OCI-LY1 (cell line): Measurements from ENCODE around the gene USP47.
A peak's percentile ranks its signal among the peaks of the same experiment; 100 is the strongest.

Source experiments
- H2AFZ ChIP-seq: fragments of 200-600 bp; sonication (generic), shearing (Covaris generic); 2 replicates; pipeline ENCODE4 v1.6.0; 2014; ENCODE audit warnings: antibody characterized with exemption, mild to moderate bottlenecking, low read length
- H3F3A ChIP-seq: fragments of 200-600 bp; sonication (generic), shearing (Covaris generic); 2 replicates; pipeline ENCODE4 v1.6.0; 2014; ENCODE audit warnings: mild to moderate bottlenecking, antibody characterized with exemption, low read length, moderate library complexity; ENCODE audit not compliant: insufficient read depth
- H3K27ac ChIP-seq: fragments of 200-600 bp; sonication (generic); 2 replicates; pipeline ENCODE4 v1.5.1; 2014; ENCODE audit warnings: low read length, mixed run types, mild to moderate bottlenecking, low read depth; ENCODE audit not compliant: poor library complexity, severe bottlenecking
- H3K27me3 ChIP-seq: fragments of 200-600 bp; sonication (generic); 2 replicates; pipeline ENCODE4 v1.6.0; 2014; ENCODE audit warnings: antibody characterized with exemption, mild to moderate bottlenecking, low read length, moderate library complexity; ENCODE audit not compliant: insufficient read depth
- H3K36me3 ChIP-seq: fragments of 200-600 bp; sonication (generic); 2 replicates; pipeline ENCODE4 v1.6.1; 2014; ENCODE audit warnings: mild to moderate bottlenecking, antibody characterized with exemption, low read length, moderate library complexity, mixed read lengths; ENCODE audit not compliant: insufficient read depth
- H3K4me1 ChIP-seq: fragments of 200-600 bp; sonication (generic); 2 replicates; pipeline ENCODE4 v1.5.1; 2014; ENCODE audit warnings: mild to moderate bottlenecking, low read length, moderate library complexity; ENCODE audit not compliant: insufficient read depth, severe bottlenecking
- H3K4me2 ChIP-seq: fragments of 200-600 bp; sonication (generic), shearing (Covaris generic); 2 replicates; pipeline ENCODE4 v1.6.1; 2014; ENCODE audit warnings: low read length
- H3K4me3 ChIP-seq: fragments of 200-600 bp; sonication (generic); 2 replicates; pipeline ENCODE4 v1.5.1; 2014; ENCODE audit warnings: low read length, low read depth, mild to moderate bottlenecking, mixed read lengths; ENCODE audit not compliant: poor library complexity, severe bottlenecking
- H3K79me2 ChIP-seq: fragments of 200-600 bp; shearing (Covaris generic); 2 replicates; pipeline ENCODE4 v1.6.1; 2016; ENCODE audit warnings: mixed run types, low read length, mixed read lengths; ENCODE audit not compliant: insufficient read depth
- H3K9ac ChIP-seq: fragments of 200-600 bp; sonication (generic), shearing (Covaris generic); 2 replicates; pipeline ENCODE4 v1.6.1; 2014; ENCODE audit warnings: mild to moderate bottlenecking, low read length, mixed read lengths
- H3K9me2 ChIP-seq: fragments of 200-600 bp; sonication (generic), shearing (Covaris generic); 2 replicates; pipeline ENCODE4 v1.6.1; 2014; ENCODE audit warnings: low read depth, mild to moderate bottlenecking, low read length, mixed read lengths
- H3K9me3 ChIP-seq: fragments of 200-600 bp; shearing (Covaris generic); 2 replicates; pipeline ENCODE4 v1.6.1; 2014; ENCODE audit warnings: low read length, mixed read lengths
- H4K20me1 ChIP-seq: fragments of 200-600 bp; sonication (generic), shearing (Covaris generic); 2 replicates; pipeline ENCODE4 v1.6.0; 2016; ENCODE audit warnings: mild to moderate bottlenecking, low read length; ENCODE audit not compliant: insufficient read depth
- EZH2 ChIP-seq: fragments of 200-600 bp; sonication (generic), shearing (Covaris generic); IDR thresholded peaks from 2 replicates; pipeline ENCODE4 v1.8.0; 2017; ENCODE audit warnings: borderline replicate concordance, mixed run types, mild to moderate bottlenecking, antibody characterized with exemption, low read length, moderate library complexity, mixed read lengths
- TF ChIP-seq, protein P1 (sequence below): fragments of 200-600 bp; sonication (generic), shearing (Covaris generic); IDR thresholded peaks from 2 replicates; pipeline ENCODE4 v1.5.1; 2017; ENCODE audit warnings: mild to moderate bottlenecking, antibody characterized with exemption, low read length, moderate library complexity, mixed read lengths

USP47 gene

DNA sequence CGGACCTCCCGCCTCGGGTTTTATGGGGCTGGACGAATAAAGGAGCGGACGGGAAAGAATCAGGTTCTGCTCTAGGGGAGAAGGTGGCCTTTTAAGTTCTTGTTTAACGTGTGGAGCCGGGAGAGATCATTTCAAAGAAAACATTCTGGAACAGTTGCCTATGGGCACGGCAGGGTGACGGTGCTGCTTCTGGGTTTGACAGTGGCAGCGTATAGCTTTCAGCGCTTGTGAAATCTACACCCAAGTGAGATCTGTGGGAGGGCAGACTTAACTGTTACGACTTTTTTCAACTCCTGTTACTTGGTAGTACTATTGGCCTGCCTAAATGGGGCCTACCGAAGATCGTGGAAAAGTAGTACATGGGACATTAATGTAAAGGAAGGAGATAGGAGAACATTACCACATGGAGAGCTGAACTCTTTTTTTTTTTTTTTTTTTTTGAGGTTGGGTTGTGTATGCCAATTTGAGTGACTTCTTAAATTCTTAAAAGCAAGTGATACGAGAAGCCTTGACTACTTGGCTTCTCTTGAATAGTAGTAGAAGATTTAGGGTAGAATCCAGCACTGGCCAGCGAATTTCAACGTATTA, 743 bp downstream of the USP47 start:
- H4K20me1 ChIP-seq, result 0 out of 2 replicates have a peak, but pooled peaks cover 6% of the 10 kb centered on the region
- H3K79me2 ChIP-seq, result peaks cover 53% of the 10 kb centered on the region
- H3K9me3 ChIP-seq, result no peaks in the 10 kb centered on the region
- H3K4me1 ChIP-seq, result peaks cover 41% of the 10 kb centered on the region
- peak overlapping the region; percentile 83 for H3K4me3 ChIP-seq
- no peak overlapping the region for H2AFZ ChIP-seq
- no peaks in the 10 kb centered on the region for H3K27me3 ChIP-seq
- H3K9ac ChIP-seq, result peak overlapping the region; percentile 97
- peak overlapping the region; percentile 98 for H3K4me2 ChIP-seq
- H3K27ac ChIP-seq, result peak overlapping the region; percentile 72
- H3F3A ChIP-seq, result 0 out of 2 replicates have a peak, but pooled peaks cover 3% of the 10 kb centered on the region
- TF ChIP-seq, protein P1, sequence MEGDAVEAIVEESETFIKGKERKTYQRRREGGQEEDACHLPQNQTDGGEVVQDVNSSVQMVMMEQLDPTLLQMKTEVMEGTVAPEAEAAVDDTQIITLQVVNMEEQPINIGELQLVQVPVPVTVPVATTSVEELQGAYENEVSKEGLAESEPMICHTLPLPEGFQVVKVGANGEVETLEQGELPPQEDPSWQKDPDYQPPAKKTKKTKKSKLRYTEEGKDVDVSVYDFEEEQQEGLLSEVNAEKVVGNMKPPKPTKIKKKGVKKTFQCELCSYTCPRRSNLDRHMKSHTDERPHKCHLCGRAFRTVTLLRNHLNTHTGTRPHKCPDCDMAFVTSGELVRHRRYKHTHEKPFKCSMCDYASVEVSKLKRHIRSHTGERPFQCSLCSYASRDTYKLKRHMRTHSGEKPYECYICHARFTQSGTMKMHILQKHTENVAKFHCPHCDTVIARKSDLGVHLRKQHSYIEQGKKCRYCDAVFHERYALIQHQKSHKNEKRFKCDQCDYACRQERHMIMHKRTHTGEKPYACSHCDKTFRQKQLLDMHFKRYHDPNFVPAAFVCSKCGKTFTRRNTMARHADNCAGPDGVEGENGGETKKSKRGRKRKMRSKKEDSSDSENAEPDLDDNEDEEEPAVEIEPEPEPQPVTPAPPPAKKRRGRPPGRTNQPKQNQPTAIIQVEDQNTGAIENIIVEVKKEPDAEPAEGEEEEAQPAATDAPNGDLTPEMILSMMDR, result no peak
- no peak for TF ChIP-seq EZH2
- no peaks in the 10 kb centered on the region for H3K9me2 ChIP-seq
- no peaks in the 10 kb centered on the region for H3K36me3 ChIP-seq

DNA sequence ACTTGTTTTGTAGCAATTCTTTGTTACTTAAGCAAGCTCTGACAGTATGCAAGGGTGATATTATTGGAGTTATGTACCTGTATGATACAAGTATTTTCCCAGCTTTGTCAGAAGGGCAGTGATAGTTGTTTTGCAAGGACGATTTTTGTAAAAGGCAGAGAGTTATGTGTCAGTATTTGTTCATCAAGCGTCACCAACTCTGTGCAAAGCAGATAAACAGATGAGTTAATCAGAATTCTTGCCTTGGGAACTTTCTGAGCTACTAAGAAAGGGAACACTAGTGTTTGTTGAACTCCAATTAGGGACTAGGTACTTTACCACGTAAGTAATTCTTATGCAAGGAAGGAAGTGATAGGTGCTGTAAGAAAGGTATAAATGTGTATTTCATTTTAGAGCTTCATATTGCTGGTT, 1.4 kb downstream of the USP47 start:
- no peaks in the 10 kb centered on the region for H3K9me2 ChIP-seq
- H2AFZ ChIP-seq, result no peak overlapping the region
- peaks cover 41% of the 10 kb centered on the region for H3K4me1 ChIP-seq
- no peaks in the 10 kb centered on the region for H3K27me3 ChIP-seq
- H3K27ac ChIP-seq, result peak overlapping the region; percentile 72
- TF ChIP-seq EZH2, result no peak
- TF ChIP-seq, protein P1, result no peak
- peak overlapping the region; percentile 97 for H3K9ac ChIP-seq
- H3K4me3 ChIP-seq, result peak overlapping the region; percentile 83
- 0 out of 2 replicates have a peak, but pooled peaks cover 4% of the 10 kb centered on the region for H3F3A ChIP-seq
- H4K20me1 ChIP-seq, result 0 out of 2 replicates have a peak, but pooled peaks cover 8% of the 10 kb centered on the region
- peaks cover 60% of the 10 kb centered on the region for H3K79me2 ChIP-seq
- no peaks in the 10 kb centered on the region for H3K9me3 ChIP-seq
- H3K4me2 ChIP-seq, result peak overlapping the region; percentile 98
- no peaks in the 10 kb centered on the region for H3K36me3 ChIP-seq

DNA sequence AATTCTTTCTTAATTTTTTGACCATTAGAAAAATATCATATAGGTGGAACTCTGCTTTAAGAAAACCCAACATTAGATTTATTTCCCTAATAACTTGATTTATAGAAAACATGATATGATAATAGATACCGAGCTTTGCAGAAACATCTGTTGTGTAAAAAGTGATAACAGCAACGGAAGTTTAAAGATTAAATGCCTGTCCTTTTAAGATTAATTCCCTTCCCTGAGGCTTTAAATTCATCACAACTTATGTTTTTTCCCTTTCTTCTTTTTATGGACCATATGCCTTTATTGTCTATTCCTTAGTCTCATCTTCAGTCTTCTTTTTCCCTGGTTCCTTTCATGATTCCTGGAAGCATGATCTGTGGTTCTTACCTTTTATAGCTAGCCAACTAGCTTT, 1.9 kb downstream of the USP47 start:
- Histone ChIP-seq H3K79me2 (peaks cover 63% of the 10 kb centered on the region), H3K36me3 (no peaks in the 10 kb centered on the region), H2AFZ (no peak overlapping the region), H3F3A (0 out of 2 replicates have a peak, but pooled peaks cover 4% of the 10 kb centered on the region), H3K27me3 (no peaks in the 10 kb centered on the region), H3K27ac (no peak overlapping the region), H3K4me3 (peak overlapping the region; percentile 83), H4K20me1 (0 out of 2 replicates have a peak, but pooled peaks cover 8% of the 10 kb centered on the region), H3K9me3 (no peaks in the 10 kb centered on the region), H3K4me1 (peaks cover 41% of the 10 kb centered on the region), H3K9me2 (no peaks in the 10 kb centered on the region), H3K4me2 (peak overlapping the region; percentile 98), H3K9ac (peak overlapping the region; percentile 97)
- TF ChIP-seq EZH2, result no peak
- TF ChIP-seq, protein P1, result no peak
